Measurements from ENCODE around the gene TMEM143. TPM values are rescaled to one million over a fixed set of nuclear protein-coding genes. Genes with fewer than 3 reads are reported as not detected.

Gene TMEM143
- total RNA-seq, 4 donors from 2014 or later = 3.2 to 9.3 (median 6.2) TPM

DNA sequence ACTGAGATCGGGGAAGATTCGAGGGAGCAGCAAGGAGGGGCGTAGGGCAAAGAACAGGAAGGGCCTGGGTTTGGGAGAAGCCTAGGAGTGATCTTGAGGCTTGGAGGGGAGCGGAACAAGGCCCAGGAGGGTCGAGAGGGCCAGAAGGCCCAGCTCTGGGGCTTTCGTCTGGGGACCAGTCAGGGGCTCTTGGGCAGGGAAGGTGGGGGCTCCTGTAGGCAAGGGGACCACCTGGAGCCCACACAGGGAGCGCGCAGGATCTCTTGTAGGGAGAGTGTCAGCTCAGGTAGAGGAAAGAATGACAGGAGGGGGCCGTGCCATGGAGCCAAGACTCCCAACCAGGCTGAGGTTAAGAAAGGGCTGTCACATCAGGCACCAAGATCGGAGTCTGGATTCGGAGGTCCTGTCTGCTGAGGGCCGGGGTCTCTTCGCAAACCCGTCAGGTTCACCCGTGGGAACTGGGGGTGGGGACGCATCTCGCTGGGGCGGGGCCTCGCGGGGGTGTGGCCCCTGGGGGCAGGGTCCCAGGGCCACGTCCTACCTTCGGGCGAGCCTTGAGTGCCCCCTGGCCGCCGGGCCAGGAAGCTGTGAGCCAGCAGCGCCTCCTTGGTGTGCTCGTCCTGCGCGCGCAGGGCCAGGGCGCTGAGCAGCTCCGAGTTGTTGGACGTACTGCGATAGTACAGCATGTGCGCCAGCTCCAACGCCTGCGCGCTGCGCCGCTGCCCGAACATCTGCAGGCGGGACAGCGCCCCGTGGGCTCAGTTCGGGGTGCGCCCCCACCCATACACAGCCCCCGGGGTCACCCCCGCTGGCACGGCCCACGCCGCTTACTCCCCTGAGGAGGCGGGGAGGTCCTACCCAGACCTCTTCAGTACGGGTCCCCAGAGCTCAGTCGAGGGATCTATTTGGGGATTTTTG is 30.0 kb downstream of the TMEM143 start:
- Histone ChIP-seq H3K9me3 (no peaks in the 10 kb centered on the region), H3K36me3 (no peaks in the 10 kb centered on the region), H3K4me1 (peaks cover 20 to 59% (median 32%) of the 10 kb centered on the region in 3 donors), H3K4me3 (peak overlapping the region; percentile 37 to 69 (median 52)), H3K27me3 (no peaks in the 10 kb centered on the region), H3K27ac (peak overlapping the region; percentile 89 to 92 (median 90))
- WGBS, 2 donors = 3 to 11% methylated on average over 14 to 24 of the region's 54 CpGs
- intact Hi-C loops (cut with DNase I) = no loop called here
- TF ChIP-seq, protein P1, sequence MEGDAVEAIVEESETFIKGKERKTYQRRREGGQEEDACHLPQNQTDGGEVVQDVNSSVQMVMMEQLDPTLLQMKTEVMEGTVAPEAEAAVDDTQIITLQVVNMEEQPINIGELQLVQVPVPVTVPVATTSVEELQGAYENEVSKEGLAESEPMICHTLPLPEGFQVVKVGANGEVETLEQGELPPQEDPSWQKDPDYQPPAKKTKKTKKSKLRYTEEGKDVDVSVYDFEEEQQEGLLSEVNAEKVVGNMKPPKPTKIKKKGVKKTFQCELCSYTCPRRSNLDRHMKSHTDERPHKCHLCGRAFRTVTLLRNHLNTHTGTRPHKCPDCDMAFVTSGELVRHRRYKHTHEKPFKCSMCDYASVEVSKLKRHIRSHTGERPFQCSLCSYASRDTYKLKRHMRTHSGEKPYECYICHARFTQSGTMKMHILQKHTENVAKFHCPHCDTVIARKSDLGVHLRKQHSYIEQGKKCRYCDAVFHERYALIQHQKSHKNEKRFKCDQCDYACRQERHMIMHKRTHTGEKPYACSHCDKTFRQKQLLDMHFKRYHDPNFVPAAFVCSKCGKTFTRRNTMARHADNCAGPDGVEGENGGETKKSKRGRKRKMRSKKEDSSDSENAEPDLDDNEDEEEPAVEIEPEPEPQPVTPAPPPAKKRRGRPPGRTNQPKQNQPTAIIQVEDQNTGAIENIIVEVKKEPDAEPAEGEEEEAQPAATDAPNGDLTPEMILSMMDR (IDR thresholded peaks at IDR 0.05) = peak; percentile 57 to 88 (median 84)
- no peak for TF ChIP-seq POLR2A (IDR thresholded peaks at IDR 0.05)
- peak; percentile 61 for DNase-seq

DNA sequence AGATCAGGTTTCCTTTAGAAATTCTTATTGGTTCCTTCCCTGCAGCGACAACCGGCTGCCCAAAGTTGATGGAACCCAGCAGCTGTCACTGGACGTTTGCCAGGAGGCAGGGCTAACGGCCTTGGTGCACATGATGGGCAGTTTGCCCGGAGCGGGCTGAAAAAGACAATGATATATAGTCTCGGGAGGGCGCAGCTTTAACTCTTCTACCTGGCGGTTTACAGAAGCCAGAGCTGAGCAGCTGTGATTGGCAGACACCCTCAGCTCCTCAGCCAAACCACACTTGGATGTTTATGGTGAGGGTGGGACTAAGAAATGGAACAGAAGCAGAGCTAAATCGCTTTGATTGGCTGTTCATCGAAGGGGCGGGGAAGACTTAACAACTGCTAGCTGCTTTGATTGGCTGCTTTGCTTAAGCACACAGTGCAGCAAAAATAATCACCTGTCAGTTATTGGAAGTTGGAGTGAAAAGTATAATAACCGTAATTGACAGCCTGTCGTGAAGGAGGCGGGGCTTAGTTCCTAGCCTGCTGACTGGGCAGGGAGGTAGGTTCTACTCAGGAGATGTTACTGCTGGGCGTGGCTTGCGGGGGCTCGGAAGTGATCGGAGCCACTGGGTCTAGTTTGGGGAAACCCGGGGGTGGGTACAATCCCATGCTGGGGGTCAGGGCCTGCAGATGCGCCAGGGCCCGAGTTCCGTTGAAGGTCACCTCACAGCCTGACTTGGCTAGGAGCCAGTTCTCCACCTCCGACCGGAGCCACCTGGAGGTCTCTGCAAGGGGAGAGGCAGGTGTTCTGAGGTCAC is 30.9 kb downstream of the TMEM143 start:
- Histone ChIP-seq H3K9me3 (no peaks in the 10 kb centered on the region), H3K27me3 (no peaks in the 10 kb centered on the region), H3K4me3 (peak overlapping the region; percentile 37 to 69 (median 52)), H3K36me3 (no peaks in the 10 kb centered on the region), H3K4me1 (peaks cover 20 to 63% (median 32%) of the 10 kb centered on the region in 3 donors), H3K27ac (peak overlapping the region; percentile 89 to 92 (median 90))
- DNase-seq = peak; percentile 80
- 0 to 3% methylated on average over 19 to 20 of the region's 25 CpGs for WGBS, 2 donors
- TF ChIP-seq, protein P1 (IDR thresholded peaks at IDR 0.05) = no peak
- peak in 3 of 4 donors; percentile 18 to 68 (median 29) for TF ChIP-seq POLR2A (IDR thresholded peaks at IDR 0.05)
- intact Hi-C loops (cut with DNase I) = no loop called here

DNA sequence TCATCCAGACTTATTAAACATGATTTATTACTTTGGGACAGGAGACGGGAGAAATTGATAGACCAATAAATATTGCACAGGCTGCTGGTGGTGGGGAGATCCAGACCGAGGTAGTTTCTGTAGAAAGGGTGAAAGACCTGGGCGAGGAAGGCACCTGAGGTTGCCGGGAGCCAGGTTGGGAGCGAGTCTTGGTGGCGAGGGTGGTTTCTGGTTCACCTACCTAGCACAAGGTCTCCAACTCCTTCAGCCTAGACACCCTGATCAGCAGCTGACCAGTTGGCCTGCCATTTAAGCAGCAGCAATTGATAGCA is 31.4 kb downstream of the TMEM143 start:
- no peak for TF ChIP-seq POLR2A (IDR thresholded peaks at IDR 0.05)
- TF ChIP-seq, protein P1 (IDR thresholded peaks at IDR 0.05) = no peak
- intact Hi-C loops (cut with DNase I) = no loop called here
- Histone ChIP-seq H3K4me3 (peak overlapping the region in 3 of 4 donors; percentile 50 to 69 (median 54)), H3K9me3 (no peaks in the 10 kb centered on the region), H3K4me1 (peaks cover 20 to 69% (median 32%) of the 10 kb centered on the region in 3 donors), H3K27me3 (no peaks in the 10 kb centered on the region), H3K27ac (peak overlapping the region; percentile 89 to 92 (median 90)), H3K36me3 (no peaks in the 10 kb centered on the region)
- WGBS, 2 donors = 15 to 24% methylated on average over 5 to 6 of the region's 6 CpGs
- no peak for DNase-seq

DNA sequence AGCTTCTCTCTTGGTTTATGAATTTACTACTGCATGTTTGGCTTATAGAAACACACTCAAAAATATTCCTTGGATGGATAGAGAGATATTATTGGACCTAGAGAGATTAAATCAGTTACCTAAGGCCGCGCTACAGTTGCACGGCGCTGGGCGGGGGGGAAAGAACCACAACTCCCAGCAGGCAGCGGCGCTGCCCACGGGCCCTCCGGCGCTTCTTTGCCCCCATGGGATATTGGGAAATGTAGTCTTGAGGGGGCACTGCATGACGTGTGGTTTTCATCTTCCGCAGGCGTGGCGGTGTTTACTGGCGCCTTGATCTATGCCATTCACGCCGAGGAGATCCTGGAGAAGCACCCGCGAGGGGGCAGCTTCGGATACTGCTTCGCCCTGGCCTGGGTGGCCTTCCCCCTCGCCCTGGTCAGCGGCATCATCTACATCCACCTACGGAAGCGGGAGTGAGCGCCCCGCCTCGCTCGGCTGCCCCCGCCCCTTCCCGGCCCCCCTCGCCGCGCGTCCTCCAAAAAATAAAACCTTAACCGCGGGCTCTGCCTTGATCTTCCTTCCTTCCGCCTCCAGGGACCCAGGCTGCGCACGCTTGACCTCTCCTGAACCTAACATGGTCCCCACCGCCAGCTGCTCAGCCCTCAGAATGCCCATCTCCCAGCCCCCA is 33.6 kb downstream of the TMEM143 start:
- H3K27me3 ChIP-seq = no peaks in the 10 kb centered on the region
- H3K4me3 ChIP-seq = peak overlapping the region; percentile 52 to 70 (median 63)
- H3K4me1 ChIP-seq = peaks cover 20 to 91% (median 53%) of the 10 kb centered on the region in 3 donors
- no peaks in the 10 kb centered on the region for H3K36me3 ChIP-seq
- peak overlapping the region; percentile 91 to 95 (median 93) for H3K27ac ChIP-seq
- WGBS, 2 donors = 16 to 49% methylated on average over 19 to 25 of the region's 41 CpGs
- no peaks in the 10 kb centered on the region for H3K9me3 ChIP-seq
- DNase-seq = peak; percentile 39
- TF ChIP-seq, protein P1 (IDR thresholded peaks at IDR 0.05) = peak in 1 of 6 experiments; percentile 27
- TF ChIP-seq POLR2A (IDR thresholded peaks at IDR 0.05) = peak in 1 of 4 donors; percentile 49
- intact Hi-C loops (cut with DNase I) = no loop called here

Data from esophagus squamous epithelium (tissue), 5 donors.